HepG2 (cell line): Measurements from ENCODE around the gene ENTHD1. TPM values are rescaled to one million over a fixed set of nuclear protein-coding genes. Genes with fewer than 3 reads are reported as not detected.

ENCODE experiments used
- ATAC-seq: fragments of 200-7000 bp; cut with Tn5 transposase; 3 replicates; pipeline ENCODE4 v1.9.1; 2020; ENCODE audit warnings: mild to moderate bottlenecking, moderate library complexity
- BruUV-seq: library from RNA; stranded (reverse); fragments of 400-500 nt; replicated peaks from 2 replicates; lab custom pipeline; 2021; lab: Mats Ljungman, UMichigan
- CTCF ChIA-PET: fragments of 300-600 bp; formaldehyde crosslinking; extraction: SDS; loops from one replicate; lab custom pipeline; 2021; ENCODE audit warnings: low total read pairs, inconsistent platforms, low intra/inter-chr PET ratio; lab: Yijun Ruan, JAX
- POLR2A ChIA-PET: fragments of 350-600 bp; sonication (Branson Sonifier 250); formaldehyde crosslinking; loops from one replicate; lab custom pipeline; 2020; ENCODE audit warnings: antibody characterized with exemption, inconsistent platforms; lab: Yijun Ruan, JAX
- DNase-seq: peaks from one replicate; pipeline ENCODE4 v3.0.0-alpha.2; 2015; ENCODE audit warnings: low spot score
- FAIRE-seq: peaks from 3 replicates; lab custom pipeline; 2011; peaks lifted over from hg19 to GRCh38; lab: Jason Lieb, UNC
- H2AFZ ChIP-seq: one replicate; pipeline ENCODE4 v1.6.1; 2011; ENCODE audit warnings: low read length, inconsistent platforms
- H3K27ac ChIP-seq: fragments of 300-600 bp; 3 replicates; pipeline ENCODE4 v1.8.0; 2011; ENCODE audit warnings: mixed run types, mild to moderate bottlenecking, mixed read lengths, low read length, inconsistent platforms; ENCODE audit not compliant: insufficient read depth; ENCODE audit errors: extremely low read length
- H3K27me3 ChIP-seq, 2 experiments: fragments of 200-600 bp in 1 of 2; 2 replicates in 1 of 2; 3 replicates in 1 of 2; pipeline versions ENCODE4 v1.6.0 to v1.8.0; 2011; ENCODE audit warnings: low read length in 2 of 2, mild to moderate bottlenecking in 2 of 2, moderate library complexity in 2 of 2, inconsistent platforms in 1 of 2; ENCODE audit not compliant: insufficient read depth in 2 of 2, control insufficient read depth in 1 of 2
- H3K36me3 ChIP-seq, 2 experiments: fragments of 200-600 bp in 1 of 2; replicated peaks in 1 of 2; 2 replicates in 1 of 2; 3 replicates in 1 of 2; pipeline versions ENCODE4 v1.5.1 to v1.8.0; 2011; ENCODE audit warnings: low read length in 2 of 2, inconsistent platforms in 1 of 2; ENCODE audit not compliant: insufficient read depth in 2 of 2, control insufficient read depth in 1 of 2
- H3K4me1 ChIP-seq: 2 replicates; pipeline ENCODE4 v1.5.1; 2012; ENCODE audit warnings: low read length, inconsistent platforms; ENCODE audit not compliant: insufficient read depth
- H3K4me2 ChIP-seq: 2 replicates; pipeline ENCODE4 v1.6.0; 2011; ENCODE audit warnings: low read depth, low read length, inconsistent platforms
- H3K4me3 ChIP-seq, 3 experiments: fragments of 200-600 bp in 1 of 3; sonication (generic), shearing (Covaris generic) in 1 of 3; replicated peaks in 1 of 3; 2 replicates each; pipeline ENCODE4 v1.5.1; 2011 to 2016; ENCODE audit warnings: low read length in 3 of 3, inconsistent platforms in 2 of 3, low read depth in 2 of 3, mild to moderate bottlenecking in 2 of 3, control low read depth in 1 of 3, mixed read lengths in 1 of 3; ENCODE audit not compliant: insufficient read depth in 1 of 3
- H3K79me2 ChIP-seq: one replicate; pipeline ENCODE4 v1.6.1; 2011; ENCODE audit warnings: low read length, inconsistent platforms; ENCODE audit not compliant: insufficient read depth
- H3K9ac ChIP-seq: 2 replicates; pipeline ENCODE4 v1.6.0; 2011; ENCODE audit warnings: mild to moderate bottlenecking, low read depth, low read length, inconsistent platforms; ENCODE audit not compliant: insufficient read depth
- H3K9me3 ChIP-seq: 2 replicates; pipeline ENCODE4 v1.5.1; 2012; ENCODE audit warnings: mild to moderate bottlenecking, low read length
- H4K20me1 ChIP-seq: 2 replicates; pipeline ENCODE4 v1.6.0; 2011; ENCODE audit warnings: inconsistent platforms, mild to moderate bottlenecking, low read length, moderate library complexity; ENCODE audit not compliant: insufficient read depth
- BHLHE40 ChIP-seq: IDR thresholded peaks from 2 replicates; pipeline ENCODE4 v1.6.1; 2011; ENCODE audit warnings: low read length, improper control_type of control experiment
- IRX3 ChIP-seq: sonication (generic); formaldehyde crosslinking; IDR thresholded peaks from 2 replicates; pipeline ENCODE4 v1.8.1; 2023; ENCODE audit warnings: mild to moderate bottlenecking, low read depth, missing genetic modification reagents, borderline replicate concordance
- NCOR1 ChIP-seq: fragments of 200-600 bp; sonication (generic); IDR thresholded peaks from 2 replicates; pipeline ENCODE4 v1.7.0; 2017; ENCODE audit warnings: antibody characterized with exemption, low read length, borderline replicate concordance
- ZNF235 ChIP-seq: sonication (generic); formaldehyde crosslinking; IDR thresholded peaks from 2 replicates; pipeline ENCODE4 v1.8.1; 2023; ENCODE audit warnings: mild to moderate bottlenecking, missing genetic modification reagents, borderline replicate concordance
- ZNF792 ChIP-seq: IDR thresholded peaks from 2 replicates; pipeline ENCODE4 v1.6.1; 2016
- WGBS: methylation state at CpG from one replicate; pipeline ENCODE4 v1.1.6; 2017; ENCODE audit warnings: low lambda C conversion rate; 5-methylcytosine and 5-hydroxymethylcytosine counted together
- in situ Hi-C: cut with HindIII; loops from 2 replicates; pipeline ENCODE4 v1.10.0; 2017; ENCODE audit warnings: low pct_unique_long_range_greater_than_20kb; ENCODE audit not compliant: extremely low pct_ligation_motif_present
- intact Hi-C: fragments of 100-400 bp; cut with micrococcal nuclease; formaldehyde crosslinking; loops from one replicate; pipeline ENCODE4 v1.10.0; 2022; ENCODE audit not compliant: unreplicated experiment
- polyA plus RNA-seq, 8 experiments: library from polyadenylated mRNA; depleted of rRNA in 3 of 8; stranded (reverse) in 7 of 8; unstranded in 1 of 8; fragments of >200 nt; fragmentation: Illumina TruSeq in 4 of 8; extraction: Trizol in 4 of 8; gene quantifications; 2 replicates each; pipeline versions ENCODE4 v1.2.1 to v1.2.3, GENCODE V29; 2011 to 2016; ENCODE audit warnings: low read depth in 4 of 8, missing spikeins in 1 of 8, mixed read lengths in 1 of 8; ENCODE audit not compliant: insufficient read depth in 1 of 8
- total RNA-seq, 5 experiments: library from RNA; depleted of rRNA; stranded (reverse); fragments of >200 nt; fragmentation: Illumina TruSeq; extraction: Trizol; gene quantifications; 2 replicates each; pipeline ENCODE4 v1.2.3, GENCODE V29; 2016; ENCODE audit warnings: low read depth in 1 of 5
- TF ChIP-seq, protein P1 (sequence below): sonication (generic); formaldehyde crosslinking; IDR thresholded peaks from 2 replicates; pipeline ENCODE4 v1.8.0; 2022; ENCODE audit warnings: mild to moderate bottlenecking, missing genetic modification reagents, moderate library complexity
- TF ChIP-seq, protein P2 (sequence below), 2 experiments: fragments of 450-650 bp in 1 of 2; sonication (generic) in 1 of 2; formaldehyde crosslinking in 1 of 2; IDR thresholded peaks; 2 replicates each; pipeline versions ENCODE4 v1.6.1 to v1.8.0; 2016 to 2022; ENCODE audit warnings: antibody characterized with exemption in 1 of 2, mild to moderate bottlenecking in 1 of 2, missing genetic modification reagents in 1 of 2
- TF ChIP-seq, protein P3 (sequence below): sonication (generic); formaldehyde crosslinking; IDR thresholded peaks from 2 replicates; pipeline ENCODE4 v1.5.1; 2020; ENCODE audit warnings: missing genetic modification reagents, mild to moderate bottlenecking, borderline replicate concordance

Gene ENTHD1
- total and polyA plus RNA-seq, 2 of the 13 experiments (the other 11 are each of a cell fraction or from before 2014, with no cell fraction given) = not detected

DNA sequence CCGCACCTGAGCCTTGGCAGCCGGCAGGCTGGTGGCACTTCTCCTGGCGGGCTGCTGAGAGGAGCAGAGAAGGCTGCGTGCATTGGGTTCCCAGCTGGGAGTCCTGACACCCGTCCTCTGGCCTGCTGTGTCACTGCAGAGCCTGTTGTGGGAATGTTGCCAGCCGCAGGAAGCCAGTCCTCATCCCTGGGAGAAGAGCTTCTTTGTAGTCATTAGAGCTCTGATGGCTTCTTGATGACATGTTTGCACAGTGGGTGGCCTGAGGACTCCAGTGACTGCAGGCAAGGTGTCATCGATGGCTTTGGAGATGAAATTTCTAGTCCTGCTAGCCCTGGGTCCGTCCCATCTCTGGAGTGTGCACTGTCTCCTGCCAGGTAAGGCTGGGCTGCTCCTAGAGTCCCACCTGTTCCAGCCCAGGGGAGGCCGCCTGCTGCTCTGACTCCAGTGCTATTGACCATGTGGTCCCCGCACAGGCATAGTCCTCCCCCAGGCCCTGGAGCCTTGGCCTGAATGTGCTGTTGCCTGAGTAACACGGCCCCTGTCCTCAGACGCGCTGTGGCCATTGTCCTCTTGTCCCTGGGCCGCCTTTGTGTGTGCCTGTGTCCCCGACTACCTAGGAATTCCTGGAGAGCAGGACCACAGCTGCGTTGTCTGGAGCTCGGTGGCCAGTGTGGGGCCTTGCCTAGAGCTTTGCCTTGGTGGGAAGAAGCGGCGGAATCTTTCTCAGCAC, 193.8 kb downstream of the ENTHD1 start (continued):
- TF ChIP-seq, protein P1, sequence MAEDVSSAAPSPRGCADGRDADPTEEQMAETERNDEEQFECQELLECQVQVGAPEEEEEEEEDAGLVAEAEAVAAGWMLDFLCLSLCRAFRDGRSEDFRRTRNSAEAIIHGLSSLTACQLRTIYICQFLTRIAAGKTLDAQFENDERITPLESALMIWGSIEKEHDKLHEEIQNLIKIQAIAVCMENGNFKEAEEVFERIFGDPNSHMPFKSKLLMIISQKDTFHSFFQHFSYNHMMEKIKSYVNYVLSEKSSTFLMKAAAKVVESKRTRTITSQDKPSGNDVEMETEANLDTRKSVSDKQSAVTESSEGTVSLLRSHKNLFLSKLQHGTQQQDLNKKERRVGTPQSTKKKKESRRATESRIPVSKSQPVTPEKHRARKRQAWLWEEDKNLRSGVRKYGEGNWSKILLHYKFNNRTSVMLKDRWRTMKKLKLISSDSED (CRISPR knock-in tag) = no peak

DNA sequence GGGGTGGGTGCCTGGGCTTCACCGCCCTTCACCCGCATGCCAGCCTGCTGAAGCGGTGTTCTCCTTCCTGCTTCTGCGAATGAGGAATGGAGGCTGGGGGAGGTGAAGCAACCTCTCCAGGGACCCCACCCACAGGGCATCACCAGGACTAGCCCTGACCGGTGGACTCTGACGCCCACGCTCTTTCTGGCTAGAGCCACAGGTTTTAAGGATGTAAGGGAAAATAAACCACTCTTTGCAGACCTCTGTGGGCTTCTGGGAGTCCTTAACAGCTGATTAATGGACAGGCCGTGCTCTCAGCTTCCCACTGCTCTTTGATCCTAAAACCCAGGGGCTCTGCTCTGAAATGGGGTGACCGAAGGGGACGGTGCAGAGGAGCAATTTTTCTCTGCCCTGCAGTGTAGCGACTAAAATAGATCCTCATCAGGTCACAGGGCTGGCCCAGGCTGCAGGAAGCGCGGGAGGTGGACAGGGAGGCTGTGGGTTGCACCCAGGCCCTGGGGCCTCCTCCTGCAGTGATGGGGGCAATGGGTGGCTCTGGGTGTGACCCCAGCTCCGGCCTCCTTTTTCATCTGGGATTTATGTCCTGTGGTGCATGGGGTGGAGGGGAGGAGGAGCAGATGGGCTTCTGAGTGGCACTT, 195.7 kb downstream of the ENTHD1 start:
- 20% methylated on average over 4 of the region's 14 CpGs for WGBS
- intact Hi-C loops (no loop called here), in situ Hi-C loops (no loop called here)
- no peak overlapping the region for H3K9ac ChIP-seq
- no peaks in the 10 kb centered on the region for H3K9me3 ChIP-seq
- DNase-seq (no peak), FAIRE-seq (no peak), ATAC-seq (no peak)
- H3K27me3 ChIP-seq = peaks cover 5 to 50% of the 10 kb centered on the region in 2 experiments
- H4K20me1 ChIP-seq = 0 out of 2 replicates have a peak, but pooled peaks cover 2% of the 10 kb centered on the region
- POLR2A ChIA-PET = no interaction called here
- no peaks in the 10 kb centered on the region for H3K79me2 ChIP-seq
- no peaks in the 10 kb centered on the region for H3K4me1 ChIP-seq
- CTCF ChIA-PET = no interaction called here
- no peak overlapping the region for H3K27ac ChIP-seq
- BruUV-seq = no TSS peak
- H3K36me3 ChIP-seq = no peaks in the 10 kb centered on the region
- H3K4me2 ChIP-seq = no peak overlapping the region
- H3K4me3 ChIP-seq = no peak overlapping the region
- H2AFZ ChIP-seq = no peak overlapping the region
- TF ChIP-seq ZNF235 = no peak
- TF ChIP-seq IRX3 (CRISPR knock-in tag) = no peak
- no peak for TF ChIP-seq NCOR1
- TF ChIP-seq BHLHE40 = no peak
- TF ChIP-seq, protein P2, sequence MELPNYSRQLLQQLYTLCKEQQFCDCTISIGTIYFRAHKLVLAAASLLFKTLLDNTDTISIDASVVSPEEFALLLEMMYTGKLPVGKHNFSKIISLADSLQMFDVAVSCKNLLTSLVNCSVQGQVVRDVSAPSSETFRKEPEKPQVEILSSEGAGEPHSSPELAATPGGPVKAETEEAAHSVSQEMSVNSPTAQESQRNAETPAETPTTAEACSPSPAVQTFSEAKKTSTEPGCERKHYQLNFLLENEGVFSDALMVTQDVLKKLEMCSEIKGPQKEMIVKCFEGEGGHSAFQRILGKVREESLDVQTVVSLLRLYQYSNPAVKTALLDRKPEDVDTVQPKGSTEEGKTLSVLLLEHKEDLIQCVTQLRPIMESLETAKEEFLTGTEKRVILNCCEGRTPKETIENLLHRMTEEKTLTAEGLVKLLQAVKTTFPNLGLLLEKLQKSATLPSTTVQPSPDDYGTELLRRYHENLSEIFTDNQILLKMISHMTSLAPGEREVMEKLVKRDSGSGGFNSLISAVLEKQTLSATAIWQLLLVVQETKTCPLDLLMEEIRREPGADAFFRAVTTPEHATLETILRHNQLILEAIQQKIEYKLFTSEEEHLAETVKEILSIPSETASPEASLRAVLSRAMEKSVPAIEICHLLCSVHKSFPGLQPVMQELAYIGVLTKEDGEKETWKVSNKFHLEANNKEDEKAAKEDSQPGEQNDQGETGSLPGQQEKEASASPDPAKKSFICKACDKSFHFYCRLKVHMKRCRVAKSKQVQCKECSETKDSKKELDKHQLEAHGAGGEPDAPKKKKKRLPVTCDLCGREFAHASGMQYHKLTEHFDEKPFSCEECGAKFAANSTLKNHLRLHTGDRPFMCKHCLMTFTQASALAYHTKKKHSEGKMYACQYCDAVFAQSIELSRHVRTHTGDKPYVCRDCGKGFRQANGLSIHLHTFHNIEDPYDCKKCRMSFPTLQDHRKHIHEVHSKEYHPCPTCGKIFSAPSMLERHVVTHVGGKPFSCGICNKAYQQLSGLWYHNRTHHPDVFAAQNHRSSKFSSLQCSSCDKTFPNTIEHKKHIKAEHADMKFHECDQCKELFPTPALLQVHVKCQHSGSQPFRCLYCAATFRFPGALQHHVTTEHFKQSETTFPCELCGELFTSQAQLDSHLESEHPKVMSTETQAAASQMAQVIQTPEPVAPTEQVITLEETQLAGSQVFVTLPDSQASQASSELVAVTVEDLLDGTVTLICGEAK (IDR thresholded peaks at IDR 0.05) = no peak
- TF ChIP-seq, protein P2 (CRISPR knock-in tag; IDR thresholded peaks at IDR 0.05) = no peak
- TF ChIP-seq, protein P3, sequence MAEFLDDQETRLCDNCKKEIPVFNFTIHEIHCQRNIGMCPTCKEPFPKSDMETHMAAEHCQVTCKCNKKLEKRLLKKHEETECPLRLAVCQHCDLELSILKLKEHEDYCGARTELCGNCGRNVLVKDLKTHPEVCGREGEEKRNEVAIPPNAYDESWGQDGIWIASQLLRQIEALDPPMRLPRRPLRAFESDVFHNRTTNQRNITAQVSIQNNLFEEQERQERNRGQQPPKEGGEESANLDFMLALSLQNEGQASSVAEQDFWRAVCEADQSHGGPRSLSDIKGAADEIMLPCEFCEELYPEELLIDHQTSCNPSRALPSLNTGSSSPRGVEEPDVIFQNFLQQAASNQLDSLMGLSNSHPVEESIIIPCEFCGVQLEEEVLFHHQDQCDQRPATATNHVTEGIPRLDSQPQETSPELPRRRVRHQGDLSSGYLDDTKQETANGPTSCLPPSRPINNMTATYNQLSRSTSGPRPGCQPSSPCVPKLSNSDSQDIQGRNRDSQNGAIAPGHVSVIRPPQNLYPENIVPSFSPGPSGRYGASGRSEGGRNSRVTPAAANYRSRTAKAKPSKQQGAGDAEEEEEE (CRISPR knock-in tag) = no peak
- no peak for TF ChIP-seq ZNF792 (CRISPR knock-in tag)
